K562 (cell line): ENCODE data around the gene GNAI3. TPM values are rescaled to one million over a fixed set of nuclear protein-coding genes. Genes with fewer than 3 reads are reported as not detected.

ENCODE experiments used
- ARID1B ChIP-seq: fragments of 450-650 bp; IDR thresholded peaks from 2 replicates; pipeline ENCODE4 v1.6.1; 2016; ENCODE audit warnings: antibody characterized with exemption, mild to moderate bottlenecking, inconsistent platforms
- HCFC1 ChIP-seq: IDR thresholded peaks from 2 replicates; pipeline ENCODE4 v1.6.1; 2012; ENCODE audit warnings: low read depth, low read length, improper control_type of control experiment
- HOXB6 ChIP-seq: fragments of 250-450 bp; sonication (Bioruptor Pico); IDR thresholded peaks from 2 replicates; pipeline ENCODE4 v1.5.1; 2022; ENCODE audit warnings: mild to moderate bottlenecking, borderline replicate concordance
- NUFIP1 ChIP-seq: fragments of 450-650 bp; IDR thresholded peaks from 2 replicates; pipeline ENCODE4 v1.6.1; 2018; ENCODE audit not compliant: partially characterized antibody
- PCBP2 ChIP-seq: fragments of 200-400 bp; formaldehyde crosslinking; IDR thresholded peaks from 2 replicates; pipeline ENCODE4 v1.6.1; 2018; ENCODE audit warnings: low read length, low read depth, mild to moderate bottlenecking, moderate library complexity; ENCODE audit not compliant: poor library complexity, severe bottlenecking
- POLR2AphosphoS2 ChIP-seq: IDR thresholded peaks from 2 replicates; pipeline ENCODE4 v1.6.1; 2012; ENCODE audit warnings: low read length, improper control_type of control experiment
- PRMT5 ChIP-seq: sonication (generic); formaldehyde crosslinking; IDR thresholded peaks from 2 replicates; pipeline ENCODE4 v1.5.0; 2020; ENCODE audit warnings: missing genetic modification reagents
- RBM15 ChIP-seq: fragments of 200-400 bp; formaldehyde crosslinking; IDR thresholded peaks from 2 replicates; pipeline ENCODE4 v1.6.1; 2018; ENCODE audit warnings: mild to moderate bottlenecking, low read length, moderate library complexity; ENCODE audit not compliant: insufficient read depth
- SMARCC2 ChIP-seq: fragments of 450-650 bp; IDR thresholded peaks from 2 replicates; pipeline ENCODE4 v1.6.1; 2017; ENCODE audit warnings: antibody characterized with exemption, moderate library complexity, mild to moderate bottlenecking, low read depth
- TCF7L2 ChIP-seq: fragments of 150-350 bp; IDR thresholded peaks from 2 replicates; pipeline ENCODE4 v1.6.1; 2016; ENCODE audit warnings: low read depth, mild to moderate bottlenecking, low read length, moderate library complexity
- ZFP36 ChIP-seq: fragments of 150-350 bp; IDR thresholded peaks from 2 replicates; pipeline ENCODE4 v1.6.1; 2018; ENCODE audit warnings: low read length, low read depth; ENCODE audit not compliant: partially characterized antibody
- ZNF274 ChIP-seq: IDR thresholded peaks from 2 replicates; pipeline ENCODE4 v1.6.1; 2011; ENCODE audit warnings: low read depth, mild to moderate bottlenecking, low read length, moderate library complexity, borderline replicate concordance
- ZNF408 ChIP-seq: fragments of 250-450 bp; sonication (Bioruptor Pico); IDR thresholded peaks from 2 replicates; pipeline ENCODE4 v1.4.0; 2020; ENCODE audit warnings: low read depth, mild to moderate bottlenecking, moderate library complexity
- ZNF830 ChIP-seq: fragments of 250-450 bp; sonication (Bioruptor Pico); IDR thresholded peaks from 2 replicates; pipeline ENCODE4 v1.5.0; 2021; ENCODE audit warnings: mild to moderate bottlenecking
- polyA plus RNA-seq, 8 experiments: library from polyadenylated mRNA; depleted of rRNA in 4 of 8; stranded (reverse) in 5 of 8; unstranded in 3 of 8; fragments of >200 nt; fragmentation: Nextera tagmentation in 2 of 8; fragmentation: Illumina TruSeq in 1 of 8; extraction: Ambion mirVana in 2 of 8; extraction: Trizol in 1 of 8; gene quantifications; 2 replicates each; pipeline versions ENCODE4 v1.2.1 to v1.2.3, GENCODE V29; 2011 to 2014; ENCODE audit warnings: inconsistent platforms in 1 of 8, missing spikeins in 1 of 8
- total RNA-seq, 7 experiments: library from RNA; depleted of rRNA in 6 of 7; stranded (reverse); fragments of >200 nt in 6 of 7; fragmentation: Illumina TruSeq in 2 of 7; extraction: Trizol in 2 of 7; gene quantifications; 2 replicates each; pipeline versions ENCODE4 v1.2.1 to v1.2.3, GENCODE V29; 2011 to 2021; ENCODE audit warnings: low replicate concordance in 1 of 7
- TF ChIP-seq, protein P1 (sequence below): fragments of 450-650 bp; formaldehyde crosslinking; IDR thresholded peaks from 2 replicates; pipeline ENCODE4 v1.4.0; 2020; ENCODE audit warnings: mild to moderate bottlenecking, moderate library complexity
- TF ChIP-seq, protein P2 (sequence below): fragments of 450-650 bp; IDR thresholded peaks from 2 replicates; pipeline ENCODE4 v1.6.1; 2016; ENCODE audit warnings: low read depth
- TF ChIP-seq, protein P3 (sequence below): IDR thresholded peaks from 3 replicates; pipeline ENCODE4 v1.6.1; 2011; ENCODE audit warnings: borderline replicate concordance, mild to moderate bottlenecking, moderate library complexity; ENCODE audit not compliant: insufficient read length; ENCODE audit errors: extremely low read depth

GNAI3 gene
- total and polyA plus RNA-seq, 9 of the 15 experiments (the other 6 are each of a cell fraction or from before 2014, with no cell fraction given), result 6.3 to 13.2 (median 8.9) TPM

DNA sequence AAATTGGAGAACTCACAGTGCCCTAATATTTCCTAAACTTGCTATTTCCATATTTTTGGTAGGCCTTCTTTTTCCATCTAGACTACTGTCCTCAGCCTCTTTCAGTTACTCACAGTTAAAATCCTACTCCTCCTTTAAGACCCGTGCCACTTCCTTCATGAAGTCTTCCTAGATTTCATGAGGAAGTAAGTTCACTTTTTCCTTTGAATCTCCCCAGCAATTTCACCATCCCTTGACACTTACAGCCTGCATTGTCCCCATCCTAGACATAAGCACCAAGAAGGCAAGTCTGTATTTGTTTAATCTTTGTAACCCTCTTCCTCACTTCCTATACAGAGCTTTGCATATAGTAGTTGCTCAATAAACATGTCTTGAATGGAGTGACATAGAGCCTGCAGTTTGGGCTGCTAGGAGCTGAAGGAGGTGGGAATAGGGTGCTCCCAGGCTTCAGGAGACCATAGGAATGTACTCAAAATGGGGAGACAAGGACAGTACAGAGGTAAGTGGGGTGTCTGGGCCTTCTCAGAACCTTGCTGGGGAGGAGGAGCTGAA is 14.0 kb upstream of the GNAI3 start (continued):
- TF ChIP-seq ZNF274 (no peak), ZNF408 (CRISPR knock-in tag) (no peak), HOXB6 (CRISPR knock-in tag) (no peak), RBM15 (no peak), PRMT5 (CRISPR knock-in tag) (no peak), SMARCC2 (no peak), PCBP2 (no peak), HCFC1 (no peak), POLR2AphosphoS2 (no peak), NUFIP1 (no peak), TCF7L2 (no peak), ZNF830 (CRISPR knock-in tag) (no peak), ZFP36 (peak; percentile 91), ARID1B (no peak)
- TF ChIP-seq, protein P1, sequence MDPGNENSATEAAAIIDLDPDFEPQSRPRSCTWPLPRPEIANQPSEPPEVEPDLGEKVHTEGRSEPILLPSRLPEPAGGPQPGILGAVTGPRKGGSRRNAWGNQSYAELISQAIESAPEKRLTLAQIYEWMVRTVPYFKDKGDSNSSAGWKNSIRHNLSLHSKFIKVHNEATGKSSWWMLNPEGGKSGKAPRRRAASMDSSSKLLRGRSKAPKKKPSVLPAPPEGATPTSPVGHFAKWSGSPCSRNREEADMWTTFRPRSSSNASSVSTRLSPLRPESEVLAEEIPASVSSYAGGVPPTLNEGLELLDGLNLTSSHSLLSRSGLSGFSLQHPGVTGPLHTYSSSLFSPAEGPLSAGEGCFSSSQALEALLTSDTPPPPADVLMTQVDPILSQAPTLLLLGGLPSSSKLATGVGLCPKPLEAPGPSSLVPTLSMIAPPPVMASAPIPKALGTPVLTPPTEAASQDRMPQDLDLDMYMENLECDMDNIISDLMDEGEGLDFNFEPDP, result no peak
- TF ChIP-seq, protein P2, sequence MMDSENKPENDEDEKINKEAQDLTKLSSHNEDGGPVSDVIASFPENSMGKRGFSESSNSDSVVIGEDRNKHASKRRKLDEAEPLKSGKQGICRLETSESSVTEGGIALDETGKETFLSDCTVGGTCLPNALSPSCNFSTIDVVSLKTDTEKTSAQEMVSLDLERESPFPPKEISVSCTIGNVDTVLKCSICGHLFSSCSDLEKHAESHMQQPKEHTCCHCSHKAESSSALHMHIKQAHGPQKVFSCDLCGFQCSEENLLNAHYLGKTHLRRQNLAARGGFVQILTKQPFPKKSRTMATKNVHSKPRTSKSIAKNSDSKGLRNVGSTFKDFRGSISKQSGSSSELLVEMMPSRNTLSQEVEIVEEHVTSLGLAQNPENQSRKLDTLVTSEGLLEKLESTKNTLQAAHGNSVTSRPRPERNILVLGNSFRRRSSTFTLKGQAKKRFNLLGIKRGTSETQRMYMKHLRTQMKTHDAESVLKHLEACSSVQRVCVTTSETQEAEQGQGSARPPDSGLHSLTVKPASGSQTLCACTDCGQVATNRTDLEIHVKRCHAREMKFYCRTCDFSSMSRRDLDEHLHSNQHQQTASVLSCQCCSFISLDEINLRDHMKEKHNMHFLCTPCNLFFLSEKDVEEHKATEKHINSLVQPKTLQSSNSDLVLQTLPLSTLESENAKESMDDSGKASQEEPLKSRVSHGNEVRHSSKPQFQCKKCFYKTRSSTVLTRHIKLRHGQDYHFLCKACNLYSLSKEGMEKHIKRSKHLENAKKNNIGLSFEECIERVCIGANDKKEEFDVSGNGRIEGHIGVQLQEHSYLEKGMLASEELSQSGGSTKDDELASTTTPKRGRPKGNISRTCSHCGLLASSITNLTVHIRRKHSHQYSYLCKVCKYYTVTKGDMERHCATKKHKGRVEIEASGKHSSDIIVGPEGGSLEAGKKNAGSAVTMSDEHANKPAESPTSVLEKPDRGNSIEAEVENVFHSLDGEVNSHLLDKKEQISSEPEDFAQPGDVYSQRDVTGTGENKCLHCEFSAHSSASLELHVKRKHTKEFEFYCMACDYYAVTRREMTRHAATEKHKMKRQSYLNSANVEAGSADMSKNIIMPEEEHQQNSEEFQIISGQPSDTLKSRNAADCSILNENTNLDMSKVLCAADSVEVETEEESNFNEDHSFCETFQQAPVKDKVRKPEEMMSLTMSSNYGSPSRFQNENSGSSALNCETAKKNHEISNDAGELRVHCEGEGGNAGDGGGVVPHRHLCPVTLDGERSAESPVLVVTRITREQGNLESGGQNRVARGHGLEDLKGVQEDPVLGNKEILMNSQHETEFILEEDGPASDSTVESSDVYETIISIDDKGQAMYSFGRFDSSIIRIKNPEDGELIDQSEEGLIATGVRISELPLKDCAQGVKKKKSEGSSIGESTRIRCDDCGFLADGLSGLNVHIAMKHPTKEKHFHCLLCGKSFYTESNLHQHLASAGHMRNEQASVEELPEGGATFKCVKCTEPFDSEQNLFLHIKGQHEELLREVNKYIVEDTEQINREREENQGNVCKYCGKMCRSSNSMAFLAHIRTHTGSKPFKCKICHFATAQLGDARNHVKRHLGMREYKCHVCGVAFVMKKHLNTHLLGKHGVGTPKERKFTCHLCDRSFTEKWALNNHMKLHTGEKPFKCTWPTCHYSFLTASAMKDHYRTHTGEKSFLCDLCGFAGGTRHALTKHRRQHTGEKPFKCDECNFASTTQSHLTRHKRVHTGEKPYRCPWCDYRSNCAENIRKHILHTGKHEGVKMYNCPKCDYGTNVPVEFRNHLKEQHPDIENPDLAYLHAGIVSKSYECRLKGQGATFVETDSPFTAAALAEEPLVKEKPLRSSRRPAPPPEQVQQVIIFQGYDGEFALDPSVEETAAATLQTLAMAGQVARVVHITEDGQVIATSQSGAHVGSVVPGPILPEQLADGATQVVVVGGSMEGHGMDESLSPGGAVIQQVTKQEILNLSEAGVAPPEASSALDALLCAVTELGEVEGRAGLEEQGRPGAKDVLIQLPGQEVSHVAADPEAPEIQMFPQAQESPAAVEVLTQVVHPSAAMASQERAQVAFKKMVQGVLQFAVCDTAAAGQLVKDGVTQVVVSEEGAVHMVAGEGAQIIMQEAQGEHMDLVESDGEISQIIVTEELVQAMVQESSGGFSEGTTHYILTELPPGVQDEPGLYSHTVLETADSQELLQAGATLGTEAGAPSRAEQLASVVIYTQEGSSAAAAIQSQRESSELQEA, result no peak
- TF ChIP-seq, protein P3, sequence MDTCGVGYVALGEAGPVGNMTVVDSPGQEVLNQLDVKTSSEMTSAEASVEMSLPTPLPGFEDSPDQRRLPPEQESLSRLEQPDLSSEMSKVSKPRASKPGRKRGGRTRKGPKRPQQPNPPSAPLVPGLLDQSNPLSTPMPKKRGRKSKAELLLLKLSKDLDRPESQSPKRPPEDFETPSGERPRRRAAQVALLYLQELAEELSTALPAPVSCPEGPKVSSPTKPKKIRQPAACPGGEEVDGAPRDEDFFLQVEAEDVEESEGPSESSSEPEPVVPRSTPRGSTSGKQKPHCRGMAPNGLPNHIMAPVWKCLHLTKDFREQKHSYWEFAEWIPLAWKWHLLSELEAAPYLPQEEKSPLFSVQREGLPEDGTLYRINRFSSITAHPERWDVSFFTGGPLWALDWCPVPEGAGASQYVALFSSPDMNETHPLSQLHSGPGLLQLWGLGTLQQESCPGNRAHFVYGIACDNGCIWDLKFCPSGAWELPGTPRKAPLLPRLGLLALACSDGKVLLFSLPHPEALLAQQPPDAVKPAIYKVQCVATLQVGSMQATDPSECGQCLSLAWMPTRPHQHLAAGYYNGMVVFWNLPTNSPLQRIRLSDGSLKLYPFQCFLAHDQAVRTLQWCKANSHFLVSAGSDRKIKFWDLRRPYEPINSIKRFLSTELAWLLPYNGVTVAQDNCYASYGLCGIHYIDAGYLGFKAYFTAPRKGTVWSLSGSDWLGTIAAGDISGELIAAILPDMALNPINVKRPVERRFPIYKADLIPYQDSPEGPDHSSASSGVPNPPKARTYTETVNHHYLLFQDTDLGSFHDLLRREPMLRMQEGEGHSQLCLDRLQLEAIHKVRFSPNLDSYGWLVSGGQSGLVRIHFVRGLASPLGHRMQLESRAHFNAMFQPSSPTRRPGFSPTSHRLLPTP, result no peak
